Prostate gland (tissue), 2 donors: ENCODE data around the gene KIR3DL3. TPM values are rescaled to one million over a fixed set of nuclear protein-coding genes. Genes with fewer than 3 reads are reported as not detected.
"Not testable (repeated sequence)": the region's sequence is repeated elsewhere in the genome, so short reads cannot be mapped to it uniquely, and the experiment has no call there.

Experiments
- DNase-seq: peaks from one replicate; pipeline ENCODE4 v3.0.0-alpha.2; 2019; ENCODE audit warnings: low spot score
- H3K27ac ChIP-seq, 2 donors: fragments of 200-600 bp; sonication (generic); 2 replicates each; pipeline ENCODE4 v1.5.1; 2017 to 2019
- H3K27me3 ChIP-seq: fragments of 200-600 bp; sonication (generic); replicated peaks from 2 replicates; pipeline ENCODE4 v1.5.1; 2019; ENCODE audit not compliant: insufficient read depth
- H3K36me3 ChIP-seq, 2 donors: fragments of 200-600 bp; sonication (generic); 1 replicate in 1 of 2; 2 replicates in 1 of 2; pipeline versions ENCODE4 v1.5.1 to v1.8.1; 2017 to 2019
- H3K4me1 ChIP-seq: fragments of 200-600 bp; sonication (generic); replicated peaks from 2 replicates; pipeline ENCODE4 v1.5.1; 2019
- H3K4me3 ChIP-seq, 2 donors: fragments of 200-600 bp; sonication (generic); 2 replicates each; pipeline ENCODE4 v1.5.1; 2017 to 2019
- H3K9me3 ChIP-seq: fragments of 200-600 bp; sonication (generic); 2 replicates; pipeline ENCODE4 v1.5.1; 2017
- CTCF ChIP-seq, 4 experiments: fragments of 200-600 bp in 2 of 4; fragments of 450-650 bp in 2 of 4; sonication (generic) in 2 of 4; IDR thresholded peaks; 1 replicate in 3 of 4; 2 replicates in 1 of 4; pipeline ENCODE4 v1.5.1; 2016 to 2019; ENCODE audit warnings: antibody characterized with exemption in 4 of 4, mild to moderate bottlenecking in 2 of 4, moderate library complexity in 2 of 4
- POLR2A ChIP-seq: fragments of 450-650 bp; IDR thresholded peaks from one replicate; pipeline ENCODE4 v1.6.1; 2016; ENCODE audit warnings: antibody characterized with exemption, mild to moderate bottlenecking
- POLR2AphosphoS5 ChIP-seq: sonication (generic); formaldehyde crosslinking; IDR thresholded peaks from one replicate; pipeline ENCODE4 v1.6.1; 2017; ENCODE audit warnings: antibody characterized with exemption
- WGBS: methylation state at CpG from one replicate; pipeline ENCODE4 v1.1.5; 2018; 5-methylcytosine and 5-hydroxymethylcytosine counted together
- intact Hi-C: fragments of 100-400 bp; cut with DNase I; formaldehyde crosslinking; loops from one replicate; pipeline ENCODE4 v1.14.2; 2022
- total RNA-seq, 2 donors: library from RNA; depleted of rRNA; stranded (reverse); fragments of >200 nt; gene quantifications; one replicate each; pipeline ENCODE4 v1.1.0, GENCODE V29; 2016

Gene KIR3DL3
- total RNA-seq, 2 donors from 2014 or later: not detected

GRCh38 chr19:54709212-54709948, 14.9 kb upstream of the KIR3DL3 start:
- no peak for DNase-seq
- no peak for TF ChIP-seq CTCF (IDR thresholded peaks at IDR 0.05)
- no peak for TF ChIP-seq POLR2AphosphoS5
- no peak for TF ChIP-seq POLR2A
- 83% methylated on average over 15 of the region's 18 CpGs for WGBS
- Histone ChIP-seq H3K4me1 (no peaks in the 10 kb centered on the region), H3K9me3 (no peaks in the 10 kb centered on the region), H3K4me3 (no peak overlapping the region), H3K27ac (no peak overlapping the region), H3K36me3 (no peaks in the 10 kb centered on the region), H3K27me3 (no peaks in the 10 kb centered on the region)
- intact Hi-C loops: no loop called here

DNA sequence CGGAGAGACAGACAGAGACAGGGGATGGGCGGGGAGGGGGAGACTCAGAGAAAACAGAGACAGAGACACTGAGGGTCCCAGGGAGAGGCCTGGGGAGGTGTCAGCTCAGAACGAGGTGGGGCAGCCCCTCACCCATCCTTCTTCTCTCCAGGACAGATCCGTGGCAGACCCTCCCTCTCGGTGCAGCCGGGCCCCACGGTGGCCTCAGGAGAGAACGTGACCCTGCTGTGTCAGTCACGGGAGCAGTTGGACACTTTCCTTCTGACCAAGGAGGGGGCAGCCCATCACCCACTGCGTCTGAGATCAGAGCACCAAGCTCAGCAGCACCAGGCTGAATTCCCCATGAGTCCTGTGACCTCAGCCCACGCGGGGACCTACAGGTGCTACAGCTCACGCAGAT, 14.3 kb upstream of the KIR3DL3 start:
- H3K36me3 ChIP-seq, DNase-seq, H3K4me3 ChIP-seq, H3K4me1 ChIP-seq, intact Hi-C loops, H3K9me3 ChIP-seq, H3K27ac ChIP-seq, H3K27me3 ChIP-seq: not testable (repeated sequence)
- 66% methylated on average over 11 of the region's 13 CpGs for WGBS

DNA sequence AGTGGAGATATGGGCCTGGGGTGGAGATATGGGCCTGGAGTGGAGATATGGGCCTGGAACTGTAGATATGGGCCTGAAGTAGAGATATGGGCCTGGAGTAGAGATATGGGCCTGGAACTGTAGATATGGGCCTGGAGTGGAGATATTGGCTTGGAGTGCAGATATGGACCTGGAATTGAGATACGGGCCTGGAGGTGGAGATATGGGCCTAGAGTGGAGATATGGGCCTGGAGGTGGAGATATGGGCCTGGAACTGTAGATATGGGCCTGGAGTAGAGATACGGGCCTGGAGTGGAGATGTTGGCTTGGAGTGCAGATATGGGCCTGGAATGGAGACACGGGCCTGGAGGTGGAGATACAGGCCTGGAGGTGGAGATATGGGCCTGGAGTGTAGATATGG, 402 bp downstream of the KIR3DL3 start:
- intact Hi-C loops: no loop called here
- Histone ChIP-seq H3K36me3 (no peaks in the 10 kb centered on the region), H3K27me3 (no peaks in the 10 kb centered on the region), H3K4me1 (no peaks in the 10 kb centered on the region), H3K27ac (no peak overlapping the region), H3K4me3 (no peak overlapping the region), H3K9me3 (no peaks in the 10 kb centered on the region)
- no peak for TF ChIP-seq POLR2A
- no peak for TF ChIP-seq POLR2AphosphoS5
- TF ChIP-seq CTCF (IDR thresholded peaks at IDR 0.05): no peak
- WGBS: 72% methylated on average over 3 of the region's 3 CpGs
- no peak for DNase-seq

DNA sequence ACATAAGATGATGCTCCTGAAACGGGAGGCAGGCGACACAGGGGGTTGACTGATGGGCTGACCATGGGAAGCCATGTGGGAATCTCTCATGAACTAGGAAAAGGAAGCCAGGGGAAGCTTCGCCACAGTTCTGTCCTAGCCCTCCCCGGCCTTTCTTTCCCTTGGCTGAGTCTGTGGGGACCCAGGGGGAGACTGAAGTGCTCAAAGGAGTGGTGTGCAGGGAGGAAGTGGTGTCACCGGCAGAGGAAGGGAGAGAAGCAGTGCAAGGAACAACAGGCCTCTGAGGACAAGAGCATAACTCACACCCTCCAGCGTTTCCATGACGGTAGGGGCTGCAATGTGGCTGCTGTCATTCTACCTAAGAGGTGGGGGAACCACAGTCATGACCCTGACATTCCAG, 1.1 kb downstream of the KIR3DL3 start:
- H3K4me3 ChIP-seq: no peak overlapping the region
- no peak overlapping the region for H3K27ac ChIP-seq
- no peaks in the 10 kb centered on the region for H3K27me3 ChIP-seq
- TF ChIP-seq POLR2AphosphoS5 (no peak), CTCF (IDR thresholded peaks at IDR 0.05) (no peak), POLR2A (no peak)
- H3K36me3 ChIP-seq: no peaks in the 10 kb centered on the region
- intact Hi-C loops: no loop called here
- H3K9me3 ChIP-seq: no peaks in the 10 kb centered on the region
- no peaks in the 10 kb centered on the region for H3K4me1 ChIP-seq
- no peak for DNase-seq
- WGBS: 78% methylated on average over 7 of the region's 7 CpGs

DNA sequence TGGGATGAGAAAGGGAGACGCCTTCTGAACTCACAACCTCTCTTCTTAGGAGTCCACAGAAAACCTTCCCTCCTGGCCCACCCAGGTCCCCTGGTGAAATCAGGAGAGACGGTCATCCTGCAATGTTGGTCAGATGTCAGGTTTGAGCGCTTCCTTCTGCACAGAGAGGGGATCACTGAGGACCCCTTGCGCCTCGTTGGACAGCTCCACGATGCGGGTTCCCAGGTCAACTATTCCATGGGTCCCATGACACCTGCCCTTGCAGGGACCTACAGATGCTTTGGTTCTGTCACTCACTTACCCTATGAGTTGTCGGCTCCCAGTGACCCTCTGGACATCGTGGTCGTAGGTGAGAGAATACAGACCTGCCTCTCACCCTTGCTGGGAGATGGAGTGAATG, 3.3 kb downstream of the KIR3DL3 start:
- WGBS: 75% methylated on average over 10 of the region's 10 CpGs
- no peak for TF ChIP-seq POLR2AphosphoS5
- TF ChIP-seq POLR2A: no peak
- no peak for TF ChIP-seq CTCF (IDR thresholded peaks at IDR 0.05)
- no peaks in the 10 kb centered on the region for H3K36me3 ChIP-seq
- H3K4me1 ChIP-seq: no peaks in the 10 kb centered on the region
- intact Hi-C loops: no loop called here
- H3K9me3 ChIP-seq: no peaks in the 10 kb centered on the region
- H3K27me3 ChIP-seq: no peaks in the 10 kb centered on the region
- H3K27ac ChIP-seq: no peak overlapping the region
- DNase-seq: no peak
- H3K4me3 ChIP-seq: no peak overlapping the region
